HG03439 (cell line): ENCODE measurements around the gene PPP2R2C.

Experiments
- ATAC-seq: cut with Tn5 transposase; IDR thresholded peaks from one replicate; pipeline ENCODE4 v1.9.1; 2021; ENCODE audit warnings: mild to moderate bottlenecking, moderate library complexity; ENCODE audit not compliant: unreplicated experiment

PPP2R2C gene

GRCh38 chr4:6426571-6427438 lies 45.6 kb downstream of the PPP2R2C start:
- ATAC-seq, result no peak

GRCh38 chr4:6425911-6426310 lies 46.5 kb downstream of the PPP2R2C start:
- no peak for ATAC-seq

- ATAC-seq, result no peak
These were observed 47.1 kb downstream of the PPP2R2C start for GRCh38 chr4:6425336-6425735.

GRCh38 chr4:6424425-6424824 lies 48.0 kb downstream of the PPP2R2C start:
- ATAC-seq, result no peak

GRCh38 chr4:6423575-6423974 lies 48.8 kb downstream of the PPP2R2C start:
- peak; percentile 66 for ATAC-seq

GRCh38 chr4:6422866-6423265 lies 49.5 kb downstream of the PPP2R2C start:
- ATAC-seq, result no peak

- ATAC-seq, result no peak
These were observed 50.3 kb downstream of the PPP2R2C start for GRCh38 chr4:6422105-6422504.

GRCh38 chr4:6421397-6421796 lies 51.0 kb downstream of the PPP2R2C start:
- no peak for ATAC-seq

GRCh38 chr4:6420972-6421371 lies 51.4 kb downstream of the PPP2R2C start:
- ATAC-seq, result no peak

GRCh38 chr4:6420036-6420435 lies 52.4 kb downstream of the PPP2R2C start:
- ATAC-seq, result no peak

- ATAC-seq, result no peak
These were observed 52.9 kb downstream of the PPP2R2C start for GRCh38 chr4:6419452-6420028.

GRCh38 chr4:6418193-6418755 lies 54.1 kb downstream of the PPP2R2C start:
- no peak for ATAC-seq

- ATAC-seq, result no peak
These were observed 54.8 kb downstream of the PPP2R2C start for GRCh38 chr4:6417516-6418050.

GRCh38 chr4:6416518-6417286 lies 55.7 kb downstream of the PPP2R2C start:
- no peak for ATAC-seq

GRCh38 chr4:6415031-6415705 lies 57.2 kb downstream of the PPP2R2C start:
- ATAC-seq, result no peak

- no peak for ATAC-seq
These were observed 57.8 kb downstream of the PPP2R2C start for GRCh38 chr4:6414578-6414977.

GRCh38 chr4:6410664-6411063 lies 61.8 kb downstream of the PPP2R2C start:
- ATAC-seq, result no peak

- no peak for ATAC-seq
These were observed 62.3 kb downstream of the PPP2R2C start for GRCh38 chr4:6410068-6410467.

- ATAC-seq, result no peak
These were observed 63.0 kb downstream of the PPP2R2C start for GRCh38 chr4:6409381-6409780.

- ATAC-seq, result no peak
These were observed 64.2 kb downstream of the PPP2R2C start for GRCh38 chr4:6408263-6408662.

- ATAC-seq, result no peak
These were observed 67.1 kb downstream of the PPP2R2C start for GRCh38 chr4:6405397-6405706.
